ENCODE data around the gene TRIM15.
A peak's percentile ranks its signal among the peaks of the same experiment; 100 is the strongest.
"Not testable (repeated sequence)": the region's sequence is repeated elsewhere in the genome, so short reads cannot be mapped to it uniquely, and the experiment has no call there.

The TRIM15 gene

DNA sequence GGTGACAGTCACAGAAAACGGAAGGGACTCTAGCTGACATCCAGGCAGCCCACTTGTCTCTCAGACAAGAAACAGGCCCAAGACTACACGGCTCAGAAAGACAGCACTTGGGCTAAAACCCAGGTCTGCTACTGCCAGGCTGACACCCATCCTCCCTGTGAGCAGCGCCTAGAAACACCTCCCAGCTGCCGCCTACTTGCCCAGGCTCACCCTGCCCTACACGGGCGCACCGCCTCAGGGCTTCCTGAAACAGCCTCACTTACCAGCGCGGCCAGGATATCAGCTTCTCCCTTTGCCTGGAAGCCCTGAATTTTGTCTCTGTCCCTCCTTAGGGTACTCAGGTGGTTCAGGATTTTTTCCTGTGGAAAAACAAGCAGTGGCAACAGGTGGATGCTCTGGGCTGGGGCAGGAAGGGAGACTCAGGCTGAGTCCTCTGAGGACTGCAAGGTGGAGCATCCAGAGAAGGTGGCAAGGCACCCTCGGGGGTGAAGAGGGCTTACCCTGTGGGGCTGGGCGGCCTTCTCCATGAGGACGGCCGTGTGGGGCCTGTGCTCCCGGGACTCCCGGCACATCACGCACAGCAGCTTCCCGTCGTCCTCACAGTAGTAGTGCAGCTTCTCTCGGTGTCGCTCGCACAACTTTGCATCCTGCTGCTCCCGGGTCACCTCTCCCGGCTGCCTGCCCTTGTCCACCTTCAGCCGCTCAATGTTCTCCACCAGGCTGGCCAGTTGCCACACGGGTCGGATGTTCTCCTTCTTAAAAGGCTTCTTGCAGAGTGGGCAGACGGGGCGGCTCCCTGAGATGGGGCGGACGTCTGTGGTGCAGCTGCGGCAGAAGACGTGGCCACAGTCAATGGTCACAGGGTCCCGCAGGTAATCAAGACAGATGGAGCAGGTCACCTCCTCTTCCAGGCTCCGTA, 35.1 kb downstream of the TRIM15 start:
- DNase-seq (ENCODE audit: low read depth in 3 of 3), result no peak

DNA sequence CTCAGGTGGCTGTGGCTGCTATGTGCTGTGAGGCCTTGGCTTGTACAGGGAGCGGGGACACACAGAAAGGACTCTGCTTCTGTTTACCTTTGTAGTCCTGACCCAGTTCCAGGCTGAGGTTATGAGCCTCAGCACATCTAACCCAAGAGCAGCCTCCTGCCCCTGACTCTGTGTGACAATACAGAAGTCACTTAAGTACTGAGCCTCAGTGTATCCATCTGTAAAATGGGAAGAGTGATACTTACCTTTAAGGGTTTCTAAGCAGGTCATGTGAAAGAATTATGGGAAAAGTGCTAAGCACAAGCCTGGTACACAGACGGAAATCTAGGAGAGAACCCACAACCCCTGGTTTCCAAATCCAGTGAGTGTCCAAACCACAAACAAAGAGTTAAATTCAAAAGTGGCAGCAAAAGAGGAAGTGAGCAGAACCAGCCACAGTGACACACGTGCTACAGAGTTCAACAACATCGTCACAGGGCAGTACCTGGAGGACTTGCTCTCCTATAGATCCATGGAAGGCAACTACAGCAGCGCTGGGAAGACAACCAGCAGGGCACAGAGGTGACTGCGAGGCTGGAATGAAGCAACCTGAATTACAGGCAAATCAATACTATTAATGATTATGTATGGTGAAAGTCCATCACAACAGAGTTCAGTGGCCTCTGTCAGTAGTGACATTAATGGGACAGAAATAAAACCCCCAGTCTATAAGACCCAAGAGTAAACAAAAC, 37.4 kb downstream of the TRIM15 start:
- no peak for DNase-seq (ENCODE audit: low read depth in 3 of 3)

DNA sequence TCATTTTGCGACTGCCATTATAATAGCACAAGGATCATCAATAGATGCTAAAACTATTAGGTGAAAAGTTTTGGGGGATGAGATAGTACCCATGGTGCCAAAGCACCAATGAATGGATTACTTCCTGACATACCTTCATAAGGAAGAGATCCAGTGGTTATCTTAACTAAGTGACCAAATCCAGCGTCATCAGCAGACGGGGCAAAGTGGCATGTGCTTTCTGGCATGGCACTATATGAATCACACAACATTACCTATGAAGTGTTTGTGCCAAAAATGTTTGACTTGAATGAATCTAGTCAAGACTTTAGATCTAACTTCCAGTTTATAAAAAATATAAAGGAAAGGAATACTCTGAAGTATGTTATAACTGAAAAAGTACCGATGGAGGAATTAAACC, 39.0 kb downstream of the TRIM15 start:
- DNase-seq (ENCODE audit: low read depth in 3 of 3), result no peak

DNA sequence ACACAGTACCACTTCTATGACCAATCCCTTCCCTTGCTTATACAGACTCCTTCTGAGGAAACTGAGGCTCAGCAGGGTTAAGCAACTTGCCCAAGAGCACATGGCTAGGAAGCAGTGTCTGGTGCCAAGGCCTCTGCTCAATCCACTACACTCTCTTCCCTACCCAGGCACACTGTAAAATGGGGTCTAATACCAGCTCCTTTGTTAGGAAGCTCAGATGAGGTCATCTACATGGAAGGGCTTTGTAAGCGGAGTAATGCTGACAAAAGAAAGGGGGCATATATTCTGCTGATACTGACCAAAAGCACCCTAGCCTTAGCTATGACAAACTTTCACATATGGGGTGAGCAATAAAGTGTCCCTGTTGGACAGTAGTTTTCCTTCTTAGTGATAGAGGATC, 40.8 kb downstream of the TRIM15 start:
- DNase-seq (ENCODE audit: low read depth in 3 of 3), result no peak

DNA sequence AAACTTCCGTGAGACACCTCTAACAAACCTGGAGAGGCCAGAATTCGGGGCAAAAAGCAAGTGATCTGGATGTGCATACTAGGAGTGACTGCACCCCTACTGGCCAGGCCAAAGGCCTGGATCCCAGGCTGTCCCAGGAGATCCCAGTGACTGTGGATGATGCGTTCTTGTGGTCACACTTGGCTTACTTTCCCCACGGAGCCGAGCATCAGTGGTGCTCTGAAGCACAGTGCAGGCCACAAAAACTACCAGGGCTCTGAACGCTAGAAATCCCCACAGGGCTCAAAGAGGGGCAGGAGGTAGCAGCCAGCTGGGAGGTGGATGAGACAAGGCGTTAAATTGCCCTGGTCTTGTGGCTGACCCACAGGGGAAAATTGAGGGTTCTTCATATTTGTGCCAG, 42.8 kb downstream of the TRIM15 start:
- no peak for DNase-seq (ENCODE audit: low read depth in 3 of 3)

DNA sequence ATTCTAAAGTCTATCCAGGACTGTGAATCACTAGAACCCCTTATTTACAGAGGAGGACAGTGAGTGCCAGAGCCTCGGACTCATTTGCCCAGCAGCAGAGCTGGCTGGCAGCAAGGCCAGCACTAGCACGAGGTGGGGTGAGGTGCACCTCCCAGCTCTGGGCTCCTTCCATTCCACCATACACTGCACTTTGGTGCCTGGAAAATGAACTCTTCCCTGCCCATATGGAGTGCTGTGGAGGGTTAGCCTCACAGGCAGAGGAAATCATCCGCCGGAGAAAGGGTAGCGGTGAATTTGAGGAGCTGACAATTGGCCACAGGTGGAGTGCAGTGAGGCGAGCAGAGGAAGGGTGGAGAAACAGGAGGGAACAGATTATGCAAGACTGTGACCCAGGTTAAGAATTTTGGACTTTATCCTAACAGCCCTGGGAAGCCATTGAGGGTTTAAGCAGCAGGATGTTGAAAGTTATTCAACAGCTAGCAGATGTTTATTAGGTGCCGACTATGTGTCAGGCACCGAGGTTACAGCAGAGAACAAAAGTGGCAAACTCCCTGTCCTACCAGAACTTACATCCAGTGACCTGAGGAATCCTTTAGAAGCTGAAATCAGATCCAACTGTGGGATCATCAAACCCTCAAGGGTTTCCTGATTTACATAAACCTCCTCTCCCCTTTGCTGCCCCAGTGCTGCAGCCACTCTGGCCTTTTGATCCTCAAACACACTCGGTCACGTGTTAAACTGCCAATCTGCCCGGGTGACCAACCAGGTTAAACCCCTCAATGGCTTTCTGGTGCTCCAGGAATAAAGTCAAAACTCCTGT, 43.7 kb downstream of the TRIM15 start:
- DNase-seq (ENCODE audit: low read depth in 3 of 3), result no peak

DNA sequence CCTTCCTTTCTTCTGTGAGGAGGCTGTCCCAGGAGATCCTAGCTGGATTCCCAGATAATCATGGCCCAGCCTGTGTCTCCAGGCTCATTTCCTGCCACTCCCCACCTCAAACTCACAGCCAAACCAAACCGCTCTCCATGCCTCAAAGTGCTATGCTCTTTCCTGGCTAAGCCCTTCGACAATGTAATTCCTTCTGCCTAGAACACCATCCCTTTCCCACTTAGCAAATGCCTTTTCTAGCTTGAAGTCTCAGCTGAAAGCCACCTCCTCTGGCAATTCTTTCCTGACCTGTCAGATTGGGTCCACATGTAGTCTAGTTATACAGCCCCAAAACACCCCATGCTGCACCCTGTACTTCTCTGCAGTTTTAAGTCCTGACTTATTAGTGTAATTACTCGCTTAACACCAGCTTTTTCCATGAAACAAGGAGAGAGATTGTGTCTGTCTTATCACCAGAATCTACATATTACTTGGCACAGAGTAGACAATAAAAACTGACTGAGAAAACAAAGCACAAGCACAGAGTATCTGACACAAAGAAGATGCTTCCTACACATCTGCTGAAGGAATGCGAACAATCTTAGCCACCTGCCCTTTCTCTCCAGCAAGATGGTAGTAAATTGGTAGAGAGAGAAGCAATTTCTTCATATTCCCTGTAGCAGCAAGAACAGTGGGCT, 44.4 kb downstream of the TRIM15 start:
- DNase-seq (ENCODE audit: low read depth in 3 of 3), result no peak

DNA sequence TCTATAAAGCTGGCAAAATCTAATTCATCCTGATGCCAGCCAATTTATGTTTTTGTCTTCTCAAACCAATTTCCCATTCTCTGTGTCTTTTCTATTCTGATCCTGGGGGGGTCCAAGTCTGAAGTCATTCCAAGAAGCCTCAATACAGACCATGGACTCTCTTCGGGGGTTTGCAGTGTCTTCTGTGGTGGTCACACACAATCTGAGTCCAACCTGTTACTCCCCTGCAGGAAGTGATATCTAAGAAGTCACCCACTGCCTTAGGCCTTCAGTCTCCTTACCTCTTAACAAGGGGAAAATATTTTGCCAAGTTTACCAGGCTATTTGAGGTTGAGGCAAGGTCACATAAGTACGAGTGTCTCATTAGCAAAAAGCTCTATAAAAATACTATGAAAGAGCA, 48.0 kb downstream of the TRIM15 start:
- DNase-seq (ENCODE audit: low read depth in 3 of 3), result no peak

DNA sequence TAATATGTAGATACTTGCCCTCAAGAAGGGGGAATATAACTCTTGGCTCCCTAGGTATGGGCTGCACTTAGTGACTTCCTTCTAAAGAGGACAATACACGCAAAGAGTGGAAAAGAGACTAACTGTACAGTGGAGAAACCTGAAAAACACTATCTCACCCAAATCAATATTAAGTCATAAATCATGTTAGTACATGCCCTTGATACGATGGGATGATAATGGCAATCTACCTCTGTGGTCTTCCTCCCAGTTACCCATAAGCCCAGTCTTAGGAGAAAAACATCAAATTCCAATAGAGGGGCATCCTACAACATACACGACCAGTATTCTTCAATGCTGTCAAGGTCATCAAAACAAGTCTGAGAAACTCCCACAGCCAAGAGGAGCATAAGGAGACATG, 48.6 kb downstream of the TRIM15 start:
- no peak for DNase-seq (ENCODE audit: low read depth in 3 of 3)

DNA sequence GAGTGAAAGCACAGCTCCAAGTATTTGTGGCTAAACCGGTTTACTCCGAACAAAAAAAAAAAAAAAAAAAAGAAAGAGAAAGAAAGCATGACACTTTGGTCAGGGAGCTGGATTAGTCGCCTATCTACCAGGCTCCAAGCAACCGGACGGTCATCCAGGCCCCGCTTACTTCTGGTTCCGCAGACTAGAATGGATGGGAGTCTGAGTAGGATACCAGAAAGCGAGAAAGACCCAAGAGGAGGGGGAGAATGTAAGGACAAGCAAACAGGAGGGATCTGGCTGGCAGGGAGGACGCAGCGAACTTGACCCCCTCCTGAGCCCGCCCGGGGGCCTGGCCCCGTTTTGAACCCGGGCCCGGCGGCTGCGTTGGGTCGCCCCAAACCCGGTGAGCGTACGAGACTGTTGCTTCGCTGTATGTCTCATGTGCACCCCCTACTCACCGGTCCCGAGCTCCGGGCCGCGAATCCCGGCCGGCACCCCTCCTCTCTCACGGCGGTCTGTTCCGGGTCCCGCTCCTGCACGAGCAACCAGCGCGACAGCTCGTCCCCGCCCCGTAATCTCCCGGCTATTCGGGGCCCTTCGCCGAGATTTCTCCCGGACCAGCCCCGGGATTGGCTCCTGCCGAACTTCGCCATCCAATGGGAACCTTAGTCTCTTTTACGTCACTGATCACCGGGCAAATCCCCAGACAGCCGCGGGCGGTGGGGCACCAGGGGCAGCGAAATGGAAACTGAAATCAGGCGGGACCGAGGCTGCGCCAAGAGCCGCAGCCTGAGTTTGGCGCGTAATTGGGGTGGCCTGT, 49.7 kb downstream of the TRIM15 start, which contains the start of gene TRIM26:
Gene TRIM26 (minus strand): TSS at position 542 of the 802 bp plus-strand sequence. CDS start 14,303 bp downstream, outside the sequence.
- DNase-seq (ENCODE audit: low read depth in 3 of 3), result peak; percentile 89 to 96 (median 96)

DNA sequence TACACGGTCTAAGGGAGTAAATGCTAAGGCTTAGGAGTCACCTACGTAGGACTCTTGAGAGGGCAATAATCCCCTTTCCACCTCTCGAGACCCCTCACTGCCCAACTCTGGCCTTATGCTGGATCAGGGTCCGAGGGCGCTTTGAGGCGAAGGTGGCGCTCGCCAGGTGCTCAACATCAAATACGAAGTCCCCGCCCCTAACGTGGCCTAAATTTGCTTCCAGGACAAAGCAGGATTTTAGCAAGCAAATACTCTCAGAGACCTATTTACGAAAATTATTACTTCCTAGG, 50.3 kb downstream of the TRIM15 start:
- DNase-seq (ENCODE audit: low read depth in 3 of 3), result peak in 1 of 3 experiments; percentile 13

DNA sequence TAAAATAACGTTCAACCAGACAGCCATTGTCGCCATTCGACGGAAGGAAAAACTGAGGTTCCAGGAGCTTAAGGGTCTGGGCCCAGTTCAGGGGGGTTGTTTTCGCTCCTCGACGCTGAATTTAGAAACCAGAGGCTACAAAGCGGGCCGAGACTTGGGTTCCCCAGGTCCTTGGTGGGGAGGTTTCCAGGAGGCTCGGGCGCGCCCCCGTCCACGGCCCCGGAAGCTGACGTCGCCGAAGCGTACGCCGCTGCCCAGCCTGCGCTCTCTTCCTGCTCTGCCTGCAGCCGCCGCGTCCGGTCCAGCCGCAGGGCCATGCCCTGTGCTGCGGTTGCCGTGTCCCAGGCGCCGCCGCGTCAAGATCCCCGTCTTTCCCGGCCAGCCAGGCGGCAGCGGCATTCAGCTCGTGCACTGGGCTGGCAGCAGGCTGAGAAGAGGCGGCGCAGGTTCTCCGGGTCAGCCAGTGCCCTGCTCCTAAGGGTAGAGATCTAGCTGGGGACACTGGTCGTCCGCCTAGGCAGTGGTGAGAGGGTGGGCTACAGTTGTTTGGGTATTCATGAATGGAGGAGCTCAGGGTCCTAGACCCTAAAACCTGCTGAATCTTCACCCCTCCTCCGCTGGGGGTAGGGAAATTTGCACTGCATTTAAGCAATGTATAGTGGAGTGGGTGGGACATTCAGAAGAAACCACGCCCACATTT, 50.8 kb downstream of the TRIM15 start:
- DNase-seq (ENCODE audit: low read depth in 3 of 3), result peak; percentile 40 to 73 (median 46)

DNA sequence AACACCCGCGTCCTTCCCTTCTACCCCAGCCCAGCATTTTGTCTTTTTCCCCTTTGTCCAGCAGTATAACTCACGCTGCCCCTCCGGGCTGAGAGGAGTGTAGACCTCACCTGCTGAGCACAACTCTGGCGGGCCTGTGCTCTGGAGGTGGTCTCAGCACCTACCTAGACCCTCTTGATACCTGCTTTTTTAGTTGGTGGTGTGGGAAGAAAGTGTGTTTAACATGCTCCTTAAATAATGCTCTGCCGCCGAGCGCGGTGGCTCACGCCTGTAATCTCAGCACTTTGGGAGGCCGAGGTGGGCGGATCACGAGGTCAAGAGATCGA, 51.3 kb downstream of the TRIM15 start:
- DNase-seq (ENCODE audit: low read depth in 3 of 3), result no peak

DNA sequence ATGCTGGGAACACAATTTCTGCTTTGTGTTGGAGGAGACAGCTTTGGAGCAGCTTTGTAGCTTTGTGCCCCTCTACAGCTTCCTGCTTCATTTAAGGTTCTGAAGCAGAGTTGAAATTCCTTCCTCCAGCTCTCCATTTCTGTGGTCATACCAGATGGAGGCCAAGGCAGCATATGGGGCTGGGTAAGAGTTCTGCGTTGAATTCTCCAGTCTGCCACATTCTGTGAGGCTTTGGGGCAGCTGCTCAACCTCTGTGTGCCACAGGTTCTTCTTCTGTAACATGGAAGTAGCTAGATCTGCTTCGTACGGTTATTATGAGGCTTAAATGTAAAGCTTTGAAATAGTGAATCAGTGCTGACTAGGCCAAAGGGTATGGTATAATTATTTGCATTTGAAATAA, 52.8 kb downstream of the TRIM15 start:
- DNase-seq (ENCODE audit: low read depth in 3 of 3), result no peak

DNA sequence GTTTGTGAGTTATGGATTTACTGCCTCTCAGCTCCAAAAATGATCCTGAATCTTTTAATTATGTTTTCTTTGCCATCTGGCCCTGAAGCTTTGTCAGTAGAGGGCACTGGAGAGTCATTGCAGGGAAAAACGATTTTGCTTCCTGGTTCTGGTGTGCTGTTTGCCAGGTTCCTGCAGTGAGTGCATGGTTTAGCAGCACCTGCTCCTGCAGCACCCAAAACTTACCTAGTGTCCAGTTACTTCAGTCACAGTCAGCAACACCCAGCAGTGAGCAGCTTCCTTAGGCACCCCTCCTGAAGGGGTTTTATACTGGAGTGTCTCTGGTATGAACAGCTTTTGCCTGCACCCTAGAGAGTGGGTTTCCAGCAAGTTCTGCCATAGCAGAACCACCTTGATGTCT, 55.9 kb downstream of the TRIM15 start:
- peak in 2 of 3 experiments; percentile 15 to 32 for DNase-seq (ENCODE audit: low read depth in 3 of 3)

DNA sequence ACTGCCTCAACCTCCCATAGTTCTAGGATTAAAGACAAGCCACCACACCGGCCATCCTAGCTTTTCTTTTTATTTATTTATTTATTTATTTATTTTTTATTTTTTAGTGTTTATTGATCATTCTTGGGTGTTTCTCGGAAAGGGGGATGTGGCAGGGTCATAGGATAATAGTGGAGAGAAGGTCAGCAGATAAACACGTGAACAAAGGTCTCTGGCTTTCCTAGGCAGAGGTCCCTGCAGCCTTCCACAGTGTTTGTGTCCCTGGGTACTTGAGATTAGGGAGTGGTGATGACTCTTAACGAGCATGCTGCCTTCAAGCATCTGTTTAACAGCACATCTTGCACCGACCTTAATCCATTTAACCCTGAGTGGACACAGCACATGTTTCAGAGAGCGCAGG, 58.0 kb downstream of the TRIM15 start:
- not testable (repeated sequence) for DNase-seq (ENCODE audit: low read depth in 3 of 3)

DNA sequence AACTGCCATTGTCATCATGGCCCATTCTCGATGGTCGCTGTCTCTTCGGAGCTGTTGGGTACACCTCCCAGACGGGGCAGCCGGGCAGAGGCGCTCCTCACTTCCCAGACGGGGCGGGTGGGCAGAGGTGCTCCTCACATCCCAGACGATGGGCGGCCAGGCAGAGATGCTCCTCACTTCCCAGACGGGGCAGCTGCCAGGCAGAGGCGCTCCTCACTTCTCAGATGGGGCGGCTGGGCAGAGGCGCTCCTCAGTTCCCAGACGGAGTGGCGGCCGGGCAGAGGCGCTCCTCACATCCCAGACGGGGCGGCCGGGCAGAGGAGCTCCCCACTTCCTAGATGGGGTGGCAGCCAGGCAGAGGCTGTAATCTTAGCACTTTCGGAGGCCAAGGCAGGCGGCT, 58.6 kb downstream of the TRIM15 start:
- not testable (repeated sequence) for DNase-seq (ENCODE audit: low read depth in 3 of 3)
